GM18858 (cell line): ENCODE measurements around the gene ZSCAN21.
"Not testable (repeated sequence)": the region's sequence is repeated elsewhere in the genome, so short reads cannot be mapped to it uniquely, and the experiment has no call there.

Experiments
- ATAC-seq: cut with Tn5 transposase; IDR thresholded peaks from one replicate; pipeline ENCODE4 v1.9.1; 2021; ENCODE audit not compliant: unreplicated experiment

The ZSCAN21 gene

DNA sequence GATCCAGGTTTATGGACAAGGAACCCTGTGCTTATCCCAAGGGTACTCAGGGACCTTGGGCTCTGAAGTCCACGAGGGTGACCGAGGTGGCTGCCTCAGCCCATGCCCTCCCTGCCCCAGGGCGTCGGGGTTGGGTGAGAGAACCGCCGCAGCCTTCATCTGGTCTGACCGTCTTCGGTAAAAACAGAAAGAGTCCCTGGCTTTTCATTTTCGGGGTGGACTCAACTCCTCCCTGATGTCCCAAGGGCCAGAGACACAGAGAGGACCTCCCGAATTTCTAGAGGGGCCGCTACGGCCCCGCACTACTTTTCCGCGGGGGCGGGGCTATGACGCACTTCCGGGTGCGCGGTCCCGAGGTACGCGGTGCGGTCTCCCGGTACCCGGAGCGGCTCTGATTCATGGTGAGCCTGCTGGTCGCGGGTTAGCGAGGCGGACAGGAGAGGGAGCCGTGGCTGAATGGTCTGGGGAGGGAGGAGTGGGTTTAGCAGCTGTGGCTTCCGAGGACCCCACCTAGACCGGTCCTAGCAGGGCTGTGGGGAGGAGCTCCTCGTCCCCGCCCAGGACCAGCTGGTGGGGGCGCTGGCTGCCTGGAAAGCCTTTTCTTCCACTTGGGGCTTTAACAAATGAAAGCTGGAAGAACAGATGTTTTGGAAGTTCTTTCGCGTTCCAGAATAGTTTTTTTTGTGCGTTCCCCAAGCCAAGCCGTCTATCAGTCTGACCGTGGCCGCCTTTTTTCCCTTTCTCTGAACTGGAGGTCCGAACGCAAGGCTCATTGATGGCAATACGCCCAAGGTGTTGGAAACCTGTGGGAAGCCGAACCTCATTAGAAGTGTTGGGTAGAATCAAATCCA is at the start of gene ZSCAN21:
TSS of gene ZSCAN21 (plus strand) at position 334 of the 851 bp plus-strand sequence. CDS start 7,233 bp downstream, outside the sequence.
- ATAC-seq = peak; percentile 76

- ATAC-seq = no peak
These were observed 49.3 kb upstream of the ZSCAN21 start for GRCh38 chr7:100000239-100000638.

- no peak for ATAC-seq
These were observed 45.6 kb upstream of the ZSCAN21 start for GRCh38 chr7:100003711-100004661.

DNA sequence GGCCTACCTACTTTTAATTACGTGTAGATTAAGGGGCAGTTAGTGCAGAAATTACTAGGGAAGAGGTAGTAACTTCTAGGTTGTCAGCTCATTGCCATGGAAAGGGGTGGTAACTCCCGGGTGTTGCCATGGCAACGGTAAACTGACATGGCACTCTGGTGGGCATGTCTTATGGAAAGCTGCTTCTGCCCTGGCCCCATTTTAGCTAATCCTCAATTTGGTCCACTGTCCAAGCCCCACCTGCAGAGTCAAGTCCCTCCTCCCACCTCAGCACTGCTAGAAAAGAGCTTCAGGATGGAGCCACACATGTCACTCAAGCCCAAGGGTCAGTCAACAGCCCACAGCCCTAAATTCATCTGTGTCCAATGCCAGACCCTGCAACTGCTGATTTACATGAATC is 41.7 kb upstream of the ZSCAN21 start:
- no peak for ATAC-seq

- no peak for ATAC-seq
These were observed 41.0 kb upstream of the ZSCAN21 start for GRCh38 chr7:100008525-100008924.

DNA sequence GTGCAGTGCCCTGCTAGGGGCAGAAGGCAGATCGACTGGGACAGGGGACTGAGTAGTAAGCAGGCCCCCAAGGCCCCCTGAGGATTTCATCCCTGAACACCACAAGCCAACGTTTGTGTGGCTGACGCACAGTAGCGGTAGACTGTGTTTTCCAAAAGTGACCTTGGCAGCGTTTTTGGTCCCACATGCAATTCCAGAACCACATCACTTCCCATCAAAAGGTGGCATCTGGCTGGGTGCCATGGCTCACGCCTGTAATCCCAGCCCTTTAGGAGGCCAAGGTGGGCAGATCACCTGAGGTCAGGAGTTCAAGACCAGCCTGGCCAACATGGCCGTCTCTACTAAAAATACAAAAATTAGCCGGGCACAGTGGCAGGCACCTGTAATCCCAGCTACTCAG is 39.6 kb upstream of the ZSCAN21 start:
- ATAC-seq = not testable (repeated sequence)

GRCh38 chr7:100010901-100011300 is 38.7 kb upstream of the ZSCAN21 start:
- no peak for ATAC-seq

DNA sequence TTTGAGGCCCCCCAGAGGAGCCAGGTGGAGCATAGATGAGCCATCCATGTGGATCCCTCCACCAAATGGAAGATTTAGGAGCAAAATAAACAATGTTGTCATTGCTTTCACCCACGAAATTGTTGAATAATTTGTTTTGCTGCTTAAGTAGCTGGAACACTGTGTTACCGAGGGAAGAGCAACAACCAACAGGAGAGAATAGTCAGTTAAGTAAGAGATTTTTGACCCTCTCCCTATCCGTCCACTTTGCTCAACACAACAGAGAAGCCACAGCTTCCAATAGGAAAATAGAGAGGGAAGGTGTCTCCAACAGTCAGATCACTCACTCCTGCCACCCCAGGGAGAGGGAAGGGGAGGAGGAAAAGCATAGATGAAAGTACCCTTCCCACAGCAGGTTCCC is 38.1 kb upstream of the ZSCAN21 start:
- no peak for ATAC-seq

DNA sequence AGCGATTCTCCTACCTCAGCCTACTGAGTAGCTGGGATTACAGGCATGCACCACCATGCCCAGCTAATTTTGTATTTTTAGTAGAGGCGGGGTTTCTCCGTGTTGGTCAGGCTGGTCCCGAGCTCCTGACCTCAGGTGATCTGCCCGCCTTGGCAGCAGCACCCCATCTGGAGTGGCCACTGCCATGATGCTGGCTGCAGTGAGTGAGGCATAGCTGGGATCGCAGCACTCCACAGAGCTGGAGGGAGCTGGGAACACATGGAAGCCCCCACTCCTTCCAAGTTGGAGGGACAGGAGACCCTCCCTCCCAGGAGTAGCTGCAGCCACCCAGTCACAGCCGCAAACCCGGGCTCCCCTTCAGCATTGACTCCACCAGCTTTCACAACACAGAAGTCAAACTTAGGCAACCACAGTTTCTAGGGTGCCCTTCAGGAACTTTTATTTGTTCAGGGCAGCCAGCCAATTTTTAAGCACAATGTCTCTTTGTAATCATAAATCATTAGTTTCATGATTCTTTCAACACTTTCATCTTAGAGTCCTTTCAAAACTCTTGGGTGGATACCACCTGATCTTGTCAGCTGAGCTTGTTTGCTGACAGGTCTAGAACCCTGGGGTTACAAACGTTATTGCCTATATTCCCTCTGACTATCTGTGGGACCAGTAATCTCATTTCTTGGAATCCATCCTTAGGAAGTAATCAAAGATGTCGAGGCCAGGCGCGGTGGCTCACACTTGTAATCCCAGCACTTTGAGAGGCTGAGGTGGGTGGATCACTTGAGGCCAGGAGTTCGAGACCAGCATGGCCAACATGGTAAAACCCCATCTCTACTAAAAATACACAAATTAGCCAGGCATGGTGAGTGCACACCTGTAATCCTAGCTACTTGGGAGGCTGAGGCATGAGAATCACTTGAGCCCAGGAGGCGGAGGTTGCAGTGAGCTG is 36.9 kb upstream of the ZSCAN21 start:
- not testable (repeated sequence) for ATAC-seq

DNA sequence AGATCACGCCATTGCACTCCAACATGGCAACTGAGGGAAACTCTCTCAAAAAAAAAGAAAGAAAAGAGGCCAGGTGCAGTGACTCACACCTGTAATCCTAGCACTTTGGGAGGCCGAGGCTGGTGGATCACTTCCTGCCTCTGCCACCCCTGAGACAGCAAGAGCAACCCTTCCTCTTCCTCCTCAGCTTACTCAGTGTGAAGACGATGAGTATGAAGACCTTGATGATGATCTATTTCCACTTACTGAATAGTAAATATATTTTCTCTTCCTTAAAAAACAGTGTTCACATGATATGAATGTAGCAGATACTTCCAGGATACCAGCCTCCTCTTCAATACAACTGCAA is 36.3 kb upstream of the ZSCAN21 start:
- no peak for ATAC-seq

DNA sequence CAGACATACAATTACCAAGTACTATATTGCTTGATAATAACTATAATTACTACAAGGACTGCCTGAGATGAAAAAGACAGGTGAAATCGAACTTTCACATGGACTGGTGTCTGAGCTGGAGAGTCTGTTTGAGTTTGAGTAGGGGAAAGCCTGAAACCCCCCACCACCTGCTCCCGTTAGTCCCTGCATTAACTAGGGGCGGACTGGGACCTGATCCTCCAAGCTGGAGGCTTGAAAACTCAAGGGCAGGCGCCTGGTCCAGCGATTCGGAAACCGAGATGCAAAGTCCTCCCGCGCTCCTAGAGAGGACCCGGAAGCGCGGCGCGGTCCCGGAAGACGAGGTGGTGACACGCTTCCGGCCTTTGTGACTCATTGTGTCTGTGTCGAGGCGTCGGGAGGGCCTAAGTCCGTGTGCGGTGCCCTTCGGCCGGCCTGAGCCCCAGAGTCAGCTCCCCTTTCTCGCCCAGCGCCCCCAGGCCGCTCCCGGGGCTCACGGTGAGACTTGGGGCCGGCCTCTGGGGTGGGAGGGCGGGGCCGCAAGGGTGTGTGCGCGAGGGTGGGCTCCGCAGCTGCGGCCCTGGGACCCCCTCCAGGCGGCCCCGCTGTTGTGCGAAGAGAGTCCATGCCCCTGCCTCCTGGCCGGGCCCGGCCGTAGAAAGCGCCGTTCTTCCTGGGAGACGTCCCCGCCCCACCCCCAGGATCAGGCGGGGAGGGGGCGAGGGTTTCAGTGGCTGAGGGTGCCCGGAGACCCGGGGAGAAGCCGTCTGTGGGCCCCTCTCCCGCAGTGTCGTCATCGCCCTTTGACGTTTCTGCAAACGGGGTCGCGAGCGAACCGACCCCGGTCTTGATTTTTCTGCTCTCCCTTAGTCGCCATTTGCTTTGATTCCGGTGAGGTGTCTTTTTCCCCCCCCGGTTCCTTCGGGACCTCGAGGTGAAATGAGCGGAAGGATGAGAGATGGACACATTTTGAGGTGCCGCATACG is 34.1 kb upstream of the ZSCAN21 start, which contains the start of gene ZKSCAN1:
TSS of gene ZKSCAN1 (plus strand) at position 365 of the 983 bp plus-strand sequence. CDS start 7,911 bp downstream, outside the sequence.
- ATAC-seq = peak; percentile 84

- ATAC-seq = no peak
These were observed 33.2 kb upstream of the ZSCAN21 start for GRCh38 chr7:100016215-100016901.

GRCh38 chr7:100017300-100017699 is 32.3 kb upstream of the ZSCAN21 start:
- no peak for ATAC-seq

- no peak for ATAC-seq
These were observed 31.7 kb upstream of the ZSCAN21 start for GRCh38 chr7:100017875-100018274.

DNA sequence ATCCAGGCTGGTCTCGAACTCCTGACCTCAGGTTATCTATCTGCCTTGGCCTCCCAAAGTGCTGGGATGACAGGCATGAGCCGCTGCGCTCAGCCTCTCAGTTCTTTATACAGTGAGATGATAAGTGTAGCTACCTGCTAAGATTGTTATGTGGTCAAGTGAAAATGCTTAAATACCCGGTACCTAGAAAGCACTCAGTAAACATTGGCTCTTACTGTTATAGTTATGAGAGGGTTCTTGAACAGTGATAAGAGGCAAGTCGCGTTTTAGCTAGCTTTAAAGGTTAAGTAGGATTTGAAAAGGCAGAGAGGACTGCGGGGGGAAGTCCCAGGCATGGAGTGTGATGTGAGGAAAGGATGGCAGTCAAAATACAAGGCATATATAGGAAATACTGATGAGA is 29.7 kb upstream of the ZSCAN21 start:
- ATAC-seq = no peak

DNA sequence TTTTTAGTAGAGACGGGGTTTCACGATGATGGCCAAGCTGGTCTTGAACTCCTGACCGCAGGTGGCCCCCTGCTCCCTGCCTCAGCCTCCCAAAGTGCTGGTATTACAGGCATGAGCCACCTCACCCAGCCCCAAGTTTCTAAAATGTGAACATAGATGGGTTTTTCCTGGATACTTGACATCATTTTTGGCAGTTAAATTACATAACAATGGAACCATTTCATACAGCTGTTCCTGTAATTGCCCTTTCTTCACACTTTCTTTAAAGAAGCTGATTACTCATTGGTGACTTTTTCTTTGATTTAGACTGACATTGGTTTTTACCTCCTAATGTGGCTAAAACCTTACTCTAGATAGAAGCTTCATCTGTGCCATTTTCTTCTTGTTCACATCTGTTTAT is 28.3 kb upstream of the ZSCAN21 start:
- ATAC-seq = no peak

GRCh38 chr7:100022621-100023020 is 27.0 kb upstream of the ZSCAN21 start:
- ATAC-seq = no peak

DNA sequence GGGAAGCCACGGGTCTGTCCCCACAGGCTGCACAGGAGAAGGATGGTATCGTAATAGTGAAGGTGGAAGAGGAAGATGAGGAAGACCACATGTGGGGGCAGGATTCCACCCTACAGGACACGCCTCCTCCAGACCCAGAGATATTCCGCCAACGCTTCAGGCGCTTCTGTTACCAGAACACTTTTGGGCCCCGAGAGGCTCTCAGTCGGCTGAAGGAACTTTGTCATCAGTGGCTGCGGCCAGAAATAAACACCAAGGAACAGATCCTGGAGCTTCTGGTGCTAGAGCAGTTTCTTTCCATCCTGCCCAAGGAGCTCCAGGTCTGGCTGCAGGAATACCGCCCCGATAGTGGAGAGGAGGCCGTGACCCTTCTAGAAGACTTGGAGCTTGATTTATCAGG is 26.0 kb upstream of the ZSCAN21 start:
- ATAC-seq = no peak
